Stimulated activated CD8-positive, alpha-beta memory T cell treated with anti-CD3 and anti-CD28 coated beads, Interleukin-12 subunit alpha, Interleukin-12 subunit beta, amount 100 ng/mL, for 1 hour (primary cell): ENCODE measurements around the gene SLCO3A1.
"Not testable (repeated sequence)": the region's sequence is repeated elsewhere in the genome, so short reads cannot be mapped to it uniquely, and the experiment has no call there.

ENCODE experiments used
- DNase-seq: peaks from one replicate; pipeline ENCODE4 v3.0.0-alpha.2; 2020; ENCODE audit warnings: low read depth

SLCO3A1 gene

DNA sequence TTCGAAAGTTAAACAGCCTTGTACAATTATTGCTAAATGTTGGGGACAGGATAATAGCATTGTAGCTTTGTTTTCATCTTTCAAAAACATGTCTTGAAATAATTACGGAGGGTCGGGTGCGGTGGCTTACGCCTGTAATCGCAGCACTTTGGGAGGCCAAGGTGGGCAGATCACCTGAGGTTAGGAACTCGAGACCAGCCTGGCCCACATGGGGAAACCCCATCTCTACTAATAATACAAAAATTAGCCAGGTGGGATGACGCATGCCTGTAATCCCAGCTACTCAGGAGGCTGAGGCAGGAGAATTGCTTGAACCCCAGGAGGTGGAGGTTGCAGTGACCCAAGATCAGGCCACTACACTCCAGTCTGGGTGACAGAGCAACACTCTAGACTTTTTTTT is 216.7 kb downstream of the SLCO3A1 start:
- DNase-seq, result not testable (repeated sequence)

- no peak for DNase-seq
These were observed 217.6 kb downstream of the SLCO3A1 start for GRCh38 chr15:92071045-92071634.

DNA sequence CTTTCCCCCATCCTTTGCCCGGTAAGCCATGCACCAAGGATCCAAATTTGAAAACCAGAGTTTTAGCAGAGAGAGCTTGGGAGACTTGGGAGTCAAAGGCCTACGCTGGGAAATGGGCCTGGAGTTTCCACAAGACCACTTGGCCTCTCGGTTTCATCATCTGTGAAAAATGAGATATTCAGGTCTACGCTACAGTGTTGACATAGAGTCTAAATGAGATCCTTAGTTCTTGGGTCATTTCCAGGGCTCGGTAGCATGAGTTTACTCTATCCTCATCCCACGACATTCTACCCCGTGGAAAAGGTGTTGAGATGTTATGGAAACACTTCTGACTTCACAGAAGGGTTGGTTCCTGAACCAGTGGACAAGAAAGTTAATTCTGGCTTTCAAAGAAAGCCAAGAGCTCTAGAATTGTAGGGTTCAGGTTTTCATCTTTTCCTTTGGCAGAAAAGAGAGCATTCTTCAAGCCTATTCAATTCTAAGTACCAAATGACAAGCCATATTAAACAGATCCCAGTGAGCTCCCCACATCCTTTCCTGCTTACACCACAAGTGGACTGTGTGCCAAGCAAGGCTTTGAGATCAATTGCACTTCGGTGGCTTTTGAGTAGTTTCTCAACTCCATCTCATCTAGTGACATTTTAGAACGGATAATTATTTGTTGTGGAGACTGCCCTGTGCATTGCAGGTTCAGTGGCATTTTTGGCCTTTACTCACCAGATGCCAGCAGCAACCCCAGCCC is 219.7 kb downstream of the SLCO3A1 start:
- no peak for DNase-seq

GRCh38 chr15:92074101-92074500 is 220.6 kb downstream of the SLCO3A1 start:
- DNase-seq, result no peak

DNA sequence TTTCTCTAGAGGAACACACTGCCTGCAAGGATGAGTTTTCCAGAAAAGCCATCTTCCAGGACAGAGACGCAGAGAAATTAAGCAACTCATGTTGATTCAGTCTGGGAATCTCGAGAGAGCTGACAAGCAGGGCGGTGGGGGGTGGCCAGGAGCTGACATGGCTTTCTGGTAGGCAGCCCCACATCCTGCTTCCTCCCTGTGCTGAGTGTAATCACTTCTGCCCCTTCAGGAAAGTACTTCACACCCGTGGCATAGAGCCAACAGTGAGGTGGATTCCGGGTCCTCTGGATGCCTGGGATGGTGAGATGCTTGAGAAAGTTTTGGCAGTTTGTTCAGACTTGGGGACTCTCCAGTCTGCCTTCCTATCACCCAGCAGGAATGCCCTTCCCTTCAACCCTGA is 221.1 kb downstream of the SLCO3A1 start:
- no peak for DNase-seq

DNA sequence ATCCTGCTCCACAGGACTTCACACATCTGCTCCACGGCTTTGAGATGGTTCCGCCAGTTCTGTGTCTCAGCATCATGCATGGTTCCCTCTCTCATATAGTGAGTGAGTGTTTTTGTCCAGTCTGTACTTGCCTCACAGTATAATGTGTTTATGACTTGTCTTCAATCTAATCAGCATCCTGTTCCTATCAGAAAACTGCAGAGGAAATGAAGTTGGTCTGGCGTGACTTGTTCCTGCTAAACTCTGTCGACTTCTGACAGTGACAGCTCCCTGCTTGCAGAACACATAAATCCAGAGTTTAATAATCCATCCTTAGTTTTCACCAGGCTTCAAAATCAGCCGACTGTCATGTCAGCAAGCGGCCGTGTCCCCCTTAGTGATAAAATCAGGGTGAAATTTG is 222.3 kb downstream of the SLCO3A1 start:
- no peak for DNase-seq

DNA sequence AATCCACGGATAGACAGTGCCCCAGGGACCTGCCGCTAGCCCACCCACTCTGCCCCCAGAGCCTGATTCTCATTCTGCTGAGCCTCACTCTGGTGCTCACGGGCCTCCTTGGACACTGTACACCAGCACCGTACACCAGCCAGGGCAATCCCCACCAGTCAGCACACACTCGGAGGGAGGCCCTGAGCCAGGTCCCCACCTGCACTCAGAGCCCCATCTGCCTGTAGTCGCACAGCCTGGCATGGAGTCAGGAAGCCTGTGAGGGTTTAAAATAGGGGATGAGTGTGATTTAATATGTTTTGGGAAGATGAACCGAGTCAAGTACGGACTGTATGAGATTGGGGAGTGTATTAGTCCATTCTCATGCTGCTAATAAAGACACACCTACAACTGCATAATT is 223.0 kb downstream of the SLCO3A1 start:
- DNase-seq, result no peak

GRCh38 chr15:92077353-92078085 is 224.0 kb downstream of the SLCO3A1 start:
- DNase-seq, result peak; percentile 44

DNA sequence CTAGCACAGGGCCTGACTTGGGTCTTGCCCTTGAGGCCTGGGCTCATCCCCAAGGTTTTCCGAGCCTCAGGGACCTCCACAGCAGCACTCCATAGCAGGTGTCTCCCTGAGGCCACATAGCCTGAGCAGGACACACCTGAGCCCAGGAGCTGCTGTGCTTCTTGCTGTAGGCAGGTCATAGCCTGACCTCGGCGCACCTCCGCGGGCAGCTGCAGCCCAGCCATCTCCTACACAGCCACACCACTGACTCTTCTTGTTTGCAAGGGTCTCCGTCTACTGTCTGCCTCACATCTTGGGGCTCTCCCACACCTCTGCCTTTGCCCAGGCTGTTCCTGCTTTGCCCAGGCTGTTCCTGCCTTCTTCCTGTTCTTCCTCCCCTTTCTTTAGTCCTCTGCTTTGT is 224.8 kb downstream of the SLCO3A1 start:
- DNase-seq, result no peak

DNA sequence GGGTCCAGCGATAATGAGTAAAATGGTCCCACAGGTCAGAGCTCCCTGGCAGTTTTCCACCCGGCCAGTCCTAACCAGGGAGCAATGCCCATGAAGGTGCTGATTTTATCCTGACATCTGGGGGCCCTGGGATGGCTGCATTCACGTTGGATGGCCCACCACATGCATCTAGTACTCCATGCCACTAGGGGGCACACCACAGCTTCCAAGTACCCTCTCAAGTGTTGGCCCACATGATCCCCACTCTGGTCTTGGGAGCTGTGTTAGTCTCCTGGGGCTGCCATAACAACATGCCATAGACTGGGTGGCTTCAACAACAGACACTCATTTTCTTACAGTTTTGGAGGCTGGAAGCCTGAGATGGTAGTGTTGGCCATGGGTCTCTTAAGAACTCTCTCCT is 225.5 kb downstream of the SLCO3A1 start:
- no peak for DNase-seq

DNA sequence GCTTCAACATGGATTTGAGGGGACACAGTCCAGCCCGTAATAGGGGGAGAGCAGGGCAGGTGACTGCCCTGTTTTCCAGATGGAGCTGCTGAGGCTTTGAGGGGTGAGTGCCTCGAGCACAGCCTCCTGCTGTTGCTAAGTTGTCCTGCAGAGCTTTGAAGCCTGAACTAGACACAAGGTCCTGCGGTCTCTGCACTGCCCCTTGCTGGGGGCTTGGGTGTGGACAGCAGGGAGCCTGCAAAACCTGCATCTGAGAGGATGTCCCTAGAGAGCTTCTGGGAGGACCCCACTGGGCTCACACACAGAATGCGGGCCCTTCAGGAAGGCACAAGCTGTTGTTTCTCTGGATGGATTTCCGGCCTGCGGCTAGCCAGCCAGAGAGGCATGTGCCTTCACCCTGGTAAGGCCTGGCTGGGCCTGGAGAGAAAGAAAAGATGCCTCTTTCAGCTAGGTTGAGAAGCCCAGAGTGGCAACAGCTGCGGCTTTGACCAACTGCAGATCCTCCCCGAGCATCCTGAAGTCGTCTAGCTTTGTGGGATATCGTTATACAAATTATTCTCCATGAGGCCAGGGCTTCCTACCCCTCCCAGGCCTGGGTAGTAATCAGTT is 226.2 kb downstream of the SLCO3A1 start:
- DNase-seq, result no peak

- DNase-seq, result peak; percentile 20
These were observed 228.7 kb downstream of the SLCO3A1 start for GRCh38 chr15:92082006-92082843.

DNA sequence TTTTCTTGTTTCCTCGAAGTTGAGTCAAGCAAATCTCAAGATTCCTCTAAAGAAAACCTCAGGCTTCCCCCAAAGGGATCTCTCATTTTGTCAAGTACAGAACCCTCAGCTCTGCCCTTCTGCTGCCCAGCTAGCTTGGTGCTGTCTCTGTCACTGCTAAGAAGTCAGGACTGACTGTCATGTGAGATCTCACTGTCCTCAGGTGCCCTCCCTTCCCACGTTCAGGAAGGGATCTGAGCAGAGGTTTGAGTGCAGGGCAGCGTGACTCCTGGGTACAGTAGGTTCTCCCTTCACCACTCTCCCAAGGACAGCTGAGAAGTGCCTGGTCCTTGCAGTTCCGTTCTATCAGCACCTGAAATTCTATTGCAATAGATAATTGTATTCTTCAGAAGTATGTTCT is 229.7 kb downstream of the SLCO3A1 start:
- no peak for DNase-seq

DNA sequence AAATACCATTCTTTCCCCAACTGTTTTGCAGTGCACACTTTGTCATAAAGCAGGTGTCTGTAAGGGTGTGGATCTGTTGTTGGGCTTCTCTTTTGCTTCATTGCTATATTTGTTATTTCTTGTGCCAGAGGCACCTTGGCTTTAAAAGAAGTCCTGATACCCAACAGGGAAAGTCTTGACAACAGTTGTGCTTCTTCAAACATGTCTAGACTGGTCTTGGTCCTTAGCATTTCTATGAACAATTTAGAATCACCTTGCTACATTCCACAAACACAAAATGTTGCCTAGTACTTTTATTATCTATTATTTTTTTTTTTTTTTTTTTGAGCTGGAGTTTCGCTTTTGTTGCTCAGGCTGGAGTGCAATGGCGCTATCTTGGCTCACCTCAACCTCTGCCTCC is 233.7 kb downstream of the SLCO3A1 start:
- DNase-seq, result no peak

DNA sequence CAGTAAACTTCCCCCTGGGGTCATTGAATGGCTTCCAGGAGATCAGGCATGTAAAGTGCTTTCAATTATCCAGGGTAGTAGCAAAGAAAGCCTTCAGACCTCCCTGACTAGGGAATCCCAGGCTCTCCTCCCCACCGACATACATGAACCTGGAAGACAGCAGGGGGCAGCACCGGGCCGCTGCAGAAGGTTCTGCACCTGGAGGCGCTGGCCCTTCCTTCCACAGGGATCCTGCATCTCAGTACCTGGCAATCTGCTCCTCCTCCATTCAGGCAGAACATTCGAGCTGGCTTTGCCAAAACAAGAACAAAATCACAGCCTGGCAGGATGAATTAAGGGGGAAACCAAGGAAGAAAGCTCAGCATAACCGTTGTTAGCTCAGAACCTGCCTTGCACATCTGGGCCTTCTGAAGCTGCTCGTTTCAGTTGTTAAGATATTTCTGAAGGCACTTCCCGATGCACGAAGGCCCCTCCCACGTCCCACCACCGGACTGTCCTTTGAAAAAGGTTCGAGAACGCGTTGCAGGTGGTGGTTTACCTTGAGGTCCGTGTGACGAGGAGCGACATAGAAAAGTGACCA is 237.7 kb downstream of the SLCO3A1 start:
- no peak for DNase-seq

- no peak for DNase-seq
These were observed 239.0 kb downstream of the SLCO3A1 start for GRCh38 chr15:92092289-92093105.

DNA sequence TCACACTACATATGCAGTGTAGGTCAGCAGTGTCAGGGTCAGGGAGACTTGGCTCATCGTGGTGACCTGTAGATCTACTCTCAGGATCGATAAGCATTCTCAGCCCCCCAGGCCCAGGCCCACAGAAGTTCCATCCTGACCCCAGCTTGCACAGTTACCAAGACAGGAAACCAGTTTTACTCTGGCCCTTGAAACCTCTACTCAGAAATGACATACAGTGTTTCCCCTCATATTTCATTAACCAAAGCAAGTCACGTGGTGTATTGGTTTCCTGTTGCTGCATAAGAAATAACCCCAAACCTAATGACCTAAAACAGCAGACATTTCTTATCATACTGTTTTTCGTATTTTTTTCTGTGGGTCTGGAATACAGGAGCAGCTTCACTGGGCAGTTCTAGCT is 242.2 kb downstream of the SLCO3A1 start:
- DNase-seq, result no peak

GRCh38 chr15:92097474-92098178 is 244.1 kb downstream of the SLCO3A1 start:
- no peak for DNase-seq

DNA sequence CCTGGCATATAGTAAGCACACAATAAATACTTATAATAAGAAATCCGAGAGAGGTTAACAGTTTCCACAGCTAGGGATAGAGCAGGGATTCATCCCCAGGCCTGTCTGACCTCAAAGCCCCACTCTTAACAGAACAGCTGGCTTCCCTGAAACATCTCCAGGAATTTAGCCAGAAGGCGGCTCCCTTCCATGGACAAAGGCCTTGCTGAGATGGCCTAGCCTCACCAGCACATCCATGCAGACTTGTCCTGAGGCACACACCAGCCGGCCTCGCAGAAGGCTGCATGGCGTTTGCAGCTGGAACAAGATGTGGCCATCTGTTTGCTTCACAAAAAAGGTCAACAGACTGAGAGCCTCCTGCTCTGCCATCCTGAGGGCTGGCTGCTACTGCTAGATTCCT is 245.4 kb downstream of the SLCO3A1 start:
- DNase-seq, result no peak

DNA sequence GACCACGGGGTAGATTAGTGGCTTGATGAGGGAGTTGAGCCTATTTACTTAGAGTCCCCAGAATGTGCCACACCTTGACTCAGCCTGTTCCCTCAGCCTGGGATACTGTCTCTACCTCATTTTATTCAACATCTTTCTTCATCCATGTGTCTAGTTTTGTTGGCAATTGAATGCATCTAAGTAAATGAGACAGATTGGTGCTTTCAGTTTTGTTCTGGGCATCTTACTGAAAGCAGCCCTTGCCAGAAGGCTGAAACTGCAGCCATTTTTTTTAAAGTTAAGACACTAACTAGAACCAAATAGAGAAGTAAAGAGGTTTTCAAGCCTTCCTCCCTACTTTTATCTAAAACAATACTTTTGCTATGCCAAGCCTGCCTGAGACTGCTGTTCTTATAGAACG is 246.8 kb downstream of the SLCO3A1 start:
- no peak for DNase-seq
